Left lung (tissue), 10 donors: ENCODE results near the gene DEPDC5. TPM values are rescaled to one million over a fixed set of nuclear protein-coding genes. Genes with fewer than 3 reads are reported as not detected.

Source experiments
- ATAC-seq: fragments of 200-7000 bp; cut with Tn5 transposase; one replicate; pipeline ENCODE4 v1.9.1; 2020; ENCODE audit warnings: moderate library complexity
- DNase-seq, 4 donors: peaks; one replicate each; pipeline ENCODE4 v3.0.0-alpha.2; 2013 to 2020
- H3K27ac ChIP-seq, 2 donors: fragments of 200-600 bp; sonication (generic) in 1 of 2; one replicate each; pipeline versions ENCODE4 v1.5.0 to v1.8.0; 2020 to 2021
- H3K27me3 ChIP-seq, 2 donors: fragments of 200-600 bp; sonication (generic) in 1 of 2; one replicate each; pipeline versions ENCODE4 v1.5.0 to v1.8.0; 2020 to 2021
- H3K36me3 ChIP-seq, 2 donors: fragments of 200-600 bp; sonication (generic) in 1 of 2; one replicate each; pipeline versions ENCODE4 v1.5.0 to v1.8.0; 2020 to 2021
- H3K4me1 ChIP-seq, 2 donors: fragments of 200-600 bp; one replicate each; pipeline ENCODE4 v1.8.0; 2021
- H3K4me3 ChIP-seq, 2 donors: fragments of 200-600 bp; sonication (generic) in 1 of 2; one replicate each; pipeline versions ENCODE4 v1.5.0 to v1.8.0; 2020 to 2021; ENCODE audit warnings: mild to moderate bottlenecking in 1 of 2
- H3K9me3 ChIP-seq, 2 donors: fragments of 200-600 bp; sonication (generic) in 1 of 2; one replicate each; pipeline versions ENCODE4 v1.5.0 to v1.8.0; 2020 to 2021
- intact Hi-C, 2 donors: fragments of 100-400 bp; cut with DNase I; formaldehyde crosslinking; loops; one replicate each; pipeline versions ENCODE4 v1.11.2 to v1.14.2; 2022
- polyA plus RNA-seq, 6 donors: library from polyadenylated mRNA; unstranded; fragments of 120-200 nt; gene quantifications; one replicate each; pipeline ENCODE4 v1.2.1, GENCODE V29; 2013; ENCODE audit not compliant: insufficient read length in 6 of 6
- total RNA-seq, 2 donors: library from RNA; stranded (reverse); fragmentation: NEBNext Ultra II Directional; extraction: Animal tissue kit (Norgen Biotek cat#: 25700); gene quantifications; one replicate each; pipeline ENCODE4 v1.2.1, GENCODE V29; 2021
- TF ChIP-seq, protein P1 (sequence below), 2 donors: fragments of 200-600 bp; sonication (generic) in 1 of 2; IDR thresholded peaks; one replicate each; pipeline versions ENCODE4 v1.5.0 to v1.8.0; 2021; ENCODE audit warnings: antibody characterized with exemption in 2 of 2
- donor health status: DM: no; HTN: yes; CAD: no.
- donor health status: DM: no; HTN: no; CAD: no.

DEPDC5 gene
- total and polyA plus RNA-seq, 8 donors, result 14.9 to 31.1 (median 18.0) TPM

GRCh38 chr22:31883989-31884388 is 130.2 kb downstream of the DEPDC5 start:
- Histone ChIP-seq H3K4me3 (no peak overlapping the region), H3K27ac (no peak overlapping the region), H3K36me3 (peaks cover 0 to 47% of the 10 kb centered on the region in 2 donors), H3K27me3 (no peaks in the 10 kb centered on the region), H3K9me3 (no peaks in the 10 kb centered on the region), H3K4me1 (no peaks in the 10 kb centered on the region)
- intact Hi-C loops, result no loop called here
- ATAC-seq (no peak), DNase-seq (no peak)
- TF ChIP-seq, protein P1, sequence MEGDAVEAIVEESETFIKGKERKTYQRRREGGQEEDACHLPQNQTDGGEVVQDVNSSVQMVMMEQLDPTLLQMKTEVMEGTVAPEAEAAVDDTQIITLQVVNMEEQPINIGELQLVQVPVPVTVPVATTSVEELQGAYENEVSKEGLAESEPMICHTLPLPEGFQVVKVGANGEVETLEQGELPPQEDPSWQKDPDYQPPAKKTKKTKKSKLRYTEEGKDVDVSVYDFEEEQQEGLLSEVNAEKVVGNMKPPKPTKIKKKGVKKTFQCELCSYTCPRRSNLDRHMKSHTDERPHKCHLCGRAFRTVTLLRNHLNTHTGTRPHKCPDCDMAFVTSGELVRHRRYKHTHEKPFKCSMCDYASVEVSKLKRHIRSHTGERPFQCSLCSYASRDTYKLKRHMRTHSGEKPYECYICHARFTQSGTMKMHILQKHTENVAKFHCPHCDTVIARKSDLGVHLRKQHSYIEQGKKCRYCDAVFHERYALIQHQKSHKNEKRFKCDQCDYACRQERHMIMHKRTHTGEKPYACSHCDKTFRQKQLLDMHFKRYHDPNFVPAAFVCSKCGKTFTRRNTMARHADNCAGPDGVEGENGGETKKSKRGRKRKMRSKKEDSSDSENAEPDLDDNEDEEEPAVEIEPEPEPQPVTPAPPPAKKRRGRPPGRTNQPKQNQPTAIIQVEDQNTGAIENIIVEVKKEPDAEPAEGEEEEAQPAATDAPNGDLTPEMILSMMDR (IDR thresholded peaks at IDR 0.05), result no peak

- no peaks in the 10 kb centered on the region for H3K27me3 ChIP-seq
- no peaks in the 10 kb centered on the region for H3K4me1 ChIP-seq
- H3K27ac ChIP-seq, result no peak overlapping the region
- no peak for DNase-seq
- no peaks in the 10 kb centered on the region for H3K9me3 ChIP-seq
- no peak for ATAC-seq
- peaks cover 0 to 49% of the 10 kb centered on the region in 2 donors for H3K36me3 ChIP-seq
- TF ChIP-seq, protein P1 (IDR thresholded peaks at IDR 0.05), result no peak
- intact Hi-C loops, result no loop called here
- no peak overlapping the region for H3K4me3 ChIP-seq
Observed at GRCh38 chr22:31891366-31892079, 137.7 kb downstream of the DEPDC5 start.

GRCh38 chr22:31892080-31892433 is 138.2 kb downstream of the DEPDC5 start:
- Histone ChIP-seq H3K27ac (no peak overlapping the region), H3K27me3 (no peaks in the 10 kb centered on the region), H3K9me3 (no peaks in the 10 kb centered on the region), H3K4me1 (no peaks in the 10 kb centered on the region), H3K4me3 (no peak overlapping the region), H3K36me3 (peaks cover 0 to 50% of the 10 kb centered on the region in 2 donors)
- intact Hi-C loops, result no loop called here
- TF ChIP-seq, protein P1 (IDR thresholded peaks at IDR 0.05), result no peak
- DNase-seq, result no peak
- no peak for ATAC-seq

DNA sequence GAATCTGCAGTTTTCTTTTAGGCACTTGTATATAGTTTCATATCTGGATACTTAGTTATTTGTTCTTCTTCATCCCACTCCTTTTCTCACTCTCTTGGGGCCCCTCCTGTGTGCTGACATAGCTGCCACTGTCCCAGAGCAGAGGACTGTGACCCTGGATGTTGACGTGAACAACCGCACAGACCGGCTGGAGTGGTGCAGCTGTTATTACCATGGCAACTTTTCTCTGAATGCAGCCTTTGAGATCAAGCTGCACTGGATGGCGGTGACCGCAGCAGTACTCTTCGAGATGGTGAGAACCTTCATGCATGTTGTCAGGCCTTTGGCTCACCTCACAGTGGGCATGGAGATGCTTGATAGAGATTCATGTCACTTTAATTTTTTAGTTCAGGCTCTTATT is 139.6 kb downstream of the DEPDC5 start:
- no peak for ATAC-seq
- Histone ChIP-seq H3K36me3 (peaks cover 0 to 55% of the 10 kb centered on the region in 2 donors), H3K27me3 (no peaks in the 10 kb centered on the region), H3K9me3 (no peaks in the 10 kb centered on the region), H3K4me3 (no peak overlapping the region), H3K4me1 (no peaks in the 10 kb centered on the region), H3K27ac (no peak overlapping the region)
- intact Hi-C loops, result no loop called here
- TF ChIP-seq, protein P1 (IDR thresholded peaks at IDR 0.05), result no peak
- DNase-seq, result peak in 1 of 4 donors; percentile 48

GRCh38 chr22:31895411-31896123 is 141.7 kb downstream of the DEPDC5 start:
- no peak for ATAC-seq
- no peaks in the 10 kb centered on the region for H3K9me3 ChIP-seq
- H3K36me3 ChIP-seq, result peaks cover 0 to 51% of the 10 kb centered on the region in 2 donors
- no peak overlapping the region for H3K4me3 ChIP-seq
- intact Hi-C loops, result no loop called here
- H3K27ac ChIP-seq, result no peak overlapping the region
- no peaks in the 10 kb centered on the region for H3K27me3 ChIP-seq
- peak in 1 of 4 donors; percentile 20 for DNase-seq
- H3K4me1 ChIP-seq, result no peaks in the 10 kb centered on the region
- TF ChIP-seq, protein P1 (IDR thresholded peaks at IDR 0.05), result no peak
